Mucosa of rectum (tissue), 2 donors: Measurements from ENCODE around the gene PRICKLE3.
A peak's percentile ranks its signal among the peaks of the same experiment; 100 is the strongest.
"Not testable (repeated sequence)": the region's sequence is repeated elsewhere in the genome, so short reads cannot be mapped to it uniquely, and the experiment has no call there.

Experiments
- H3K27ac ChIP-seq, 2 donors: one replicate each; pipeline ENCODE4 v1.7.0; 2013; ENCODE audit warnings: inconsistent platforms in 2 of 2, low read depth in 2 of 2, low read length in 2 of 2
- H3K27me3 ChIP-seq, 2 donors: one replicate each; pipeline ENCODE4 v1.7.0; 2013; ENCODE audit warnings: low read length in 2 of 2; ENCODE audit not compliant: control insufficient read depth in 2 of 2, insufficient read depth in 2 of 2
- H3K36me3 ChIP-seq, 2 donors: one replicate each; pipeline ENCODE4 v1.7.0; 2013; ENCODE audit warnings: low read length in 2 of 2; ENCODE audit not compliant: control insufficient read depth in 2 of 2, insufficient read depth in 2 of 2
- H3K4me1 ChIP-seq, 2 donors: one replicate each; pipeline ENCODE4 v1.7.0; 2013; ENCODE audit warnings: low read length in 2 of 2, mild to moderate bottlenecking in 1 of 2; ENCODE audit not compliant: control insufficient read depth in 2 of 2, insufficient read depth in 2 of 2
- H3K4me3 ChIP-seq, 2 donors: one replicate each; pipeline ENCODE4 v1.7.0; 2013; ENCODE audit warnings: low read length in 2 of 2
- H3K9ac ChIP-seq, 2 donors: one replicate each; pipeline ENCODE4 v1.7.0; 2013; ENCODE audit warnings: low read length in 2 of 2, low read depth in 1 of 2, mild to moderate bottlenecking in 1 of 2
- H3K9me3 ChIP-seq, 2 donors: one replicate each; pipeline ENCODE4 v1.7.0; 2013; ENCODE audit warnings: low read length in 2 of 2; ENCODE audit not compliant: control insufficient read depth in 2 of 2
- donor health status: healthy.
- donor health status: Normal muscosa, but diverticular disease.

The PRICKLE3 gene

DNA sequence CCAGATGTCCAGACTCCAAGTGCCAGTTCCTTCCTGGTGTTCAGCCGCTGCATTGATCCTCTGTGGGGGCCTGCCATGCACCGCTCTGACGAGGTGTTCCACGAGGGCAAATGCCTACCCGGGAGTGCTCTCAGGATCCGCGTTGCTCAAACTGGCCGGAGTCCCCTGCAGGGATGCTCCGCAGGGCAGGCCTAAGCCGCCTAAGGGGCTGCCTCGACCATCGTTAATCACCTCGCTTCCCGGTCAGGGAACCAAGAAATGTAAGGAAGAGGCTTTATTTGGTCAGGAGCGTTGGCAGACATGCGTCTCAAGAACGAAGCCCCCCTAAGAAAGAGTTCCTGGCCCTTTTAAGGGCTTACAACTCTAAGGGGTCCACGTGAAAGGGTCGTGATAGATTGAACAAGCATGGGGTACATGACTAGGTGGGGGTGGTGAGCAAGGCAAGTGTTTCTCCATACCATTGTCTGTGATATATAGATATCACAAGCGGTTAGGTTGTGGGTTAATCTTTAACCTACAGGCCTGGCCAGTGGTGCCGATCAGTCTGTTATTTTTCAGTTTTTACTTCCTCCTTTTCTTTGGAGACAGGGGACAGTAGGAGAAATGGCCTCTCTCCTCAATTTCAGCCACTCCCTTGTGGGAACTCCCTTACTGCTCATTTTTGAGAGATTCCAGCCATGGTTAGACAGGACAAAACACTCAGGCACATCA is 37.6 kb downstream of the PRICKLE3 start:
- H3K4me3 ChIP-seq, H3K9me3 ChIP-seq, H3K4me1 ChIP-seq, H3K9ac ChIP-seq, H3K36me3 ChIP-seq, H3K27me3 ChIP-seq: not testable (repeated sequence)
- peak overlapping the region; percentile 80 to 82 for H3K27ac ChIP-seq

DNA sequence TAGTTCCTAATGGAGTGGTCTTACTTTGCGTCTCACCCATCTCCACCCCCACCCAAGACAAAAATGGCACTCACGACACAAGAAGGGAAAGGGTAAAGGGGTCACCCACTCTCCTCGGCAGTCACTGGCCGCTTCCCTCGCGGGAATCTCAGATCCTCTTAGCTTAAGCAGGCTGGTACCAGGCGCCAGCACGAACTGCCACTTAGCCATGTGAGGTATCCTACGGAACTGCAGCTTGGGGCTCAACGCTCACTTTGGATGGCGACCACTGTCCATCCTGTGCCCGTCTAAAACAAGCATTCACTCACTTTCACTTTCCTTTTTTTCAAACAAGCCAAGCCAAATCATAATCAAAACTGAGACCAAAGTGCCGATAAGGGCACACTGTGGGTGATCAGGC is 38.2 kb downstream of the PRICKLE3 start:
- H3K9me3 ChIP-seq: no peaks in the 10 kb centered on the region
- H3K36me3 ChIP-seq: no peaks in the 10 kb centered on the region
- no peak overlapping the region for H3K9ac ChIP-seq
- peaks cover 0 to 3% of the 10 kb centered on the region in 2 donors for H3K27me3 ChIP-seq
- no peak overlapping the region for H3K4me3 ChIP-seq
- peak overlapping the region; percentile 80 to 82 for H3K27ac ChIP-seq
- H3K4me1 ChIP-seq: peaks cover 0 to 6% of the 10 kb centered on the region in 2 donors

DNA sequence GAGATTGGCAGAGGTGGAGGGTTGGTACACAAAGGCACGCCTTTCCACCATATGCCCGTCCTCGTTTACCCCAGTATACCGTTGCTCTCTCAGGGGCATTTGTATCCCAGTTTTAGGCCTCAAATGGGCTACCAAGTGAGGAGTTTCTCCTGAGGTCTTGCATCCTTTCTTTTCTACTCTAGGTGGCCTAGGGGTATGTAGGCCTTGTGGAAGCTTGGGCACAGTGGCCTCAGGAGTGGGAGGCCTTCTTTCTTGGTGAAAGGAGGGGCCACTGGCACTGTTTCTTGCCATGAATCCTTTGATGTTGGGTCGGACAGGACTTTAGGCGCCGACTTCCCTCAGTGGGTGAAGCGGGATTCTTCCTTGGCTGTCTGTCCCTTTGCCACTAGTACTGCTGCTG is 38.9 kb downstream of the PRICKLE3 start:
- H3K9me3 ChIP-seq: no peaks in the 10 kb centered on the region
- H3K4me1 ChIP-seq: peaks cover 0 to 6% of the 10 kb centered on the region in 2 donors
- peaks cover 0 to 3% of the 10 kb centered on the region in 2 donors for H3K27me3 ChIP-seq
- H3K9ac ChIP-seq: no peak overlapping the region
- no peak overlapping the region for H3K27ac ChIP-seq
- H3K36me3 ChIP-seq: no peaks in the 10 kb centered on the region
- H3K4me3 ChIP-seq: no peak overlapping the region

DNA sequence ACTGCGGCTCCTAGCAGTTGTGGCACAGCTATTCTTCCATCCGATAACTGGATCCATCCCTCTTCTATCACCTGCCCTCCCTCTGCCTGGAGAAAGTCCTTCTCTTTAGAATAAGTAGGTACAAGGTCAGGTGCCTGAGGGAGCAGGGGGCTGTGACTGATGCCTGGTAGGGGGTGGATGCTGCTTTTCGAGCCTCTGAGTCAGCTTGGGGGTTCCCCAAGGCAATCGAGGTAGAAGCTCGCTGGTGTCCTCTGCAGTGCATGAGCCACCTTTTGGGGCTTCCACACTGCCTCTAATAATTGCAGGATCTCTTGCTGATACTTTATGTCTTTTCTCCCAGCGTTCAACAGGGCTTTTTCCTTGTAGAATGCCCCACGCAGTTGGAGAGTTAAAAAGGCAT is 43.0 kb downstream of the PRICKLE3 start:
- H3K27ac ChIP-seq, H3K4me3 ChIP-seq, H3K9ac ChIP-seq, H3K27me3 ChIP-seq, H3K36me3 ChIP-seq, H3K4me1 ChIP-seq: not testable (repeated sequence)
- peaks cover 16 to 23% of the 10 kb centered on the region in 2 donors for H3K9me3 ChIP-seq

DNA sequence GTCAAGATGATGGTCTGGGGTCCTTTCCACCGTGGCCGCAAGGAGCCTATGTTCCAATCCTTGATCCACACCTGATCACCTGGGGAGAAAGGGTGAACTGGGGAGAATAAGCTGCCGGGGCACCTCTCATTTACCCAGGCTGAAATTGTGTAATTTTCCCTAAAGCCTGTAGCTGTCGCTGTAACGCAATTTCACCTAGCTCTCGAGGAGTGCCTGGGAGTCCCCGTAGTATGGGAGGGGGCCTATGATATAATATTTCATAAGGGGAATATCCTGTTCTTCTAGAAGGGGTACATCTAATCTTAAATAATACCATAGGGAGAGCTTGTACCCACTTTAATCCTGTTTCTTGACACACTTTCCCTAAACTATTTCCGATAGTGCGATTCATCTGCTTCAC is 43.9 kb downstream of the PRICKLE3 start:
- not testable (repeated sequence) for H3K27me3 ChIP-seq, H3K4me1 ChIP-seq, H3K4me3 ChIP-seq, H3K36me3 ChIP-seq, H3K27ac ChIP-seq, H3K9ac ChIP-seq
- H3K9me3 ChIP-seq: peaks cover 16 to 23% of the 10 kb centered on the region in 2 donors

DNA sequence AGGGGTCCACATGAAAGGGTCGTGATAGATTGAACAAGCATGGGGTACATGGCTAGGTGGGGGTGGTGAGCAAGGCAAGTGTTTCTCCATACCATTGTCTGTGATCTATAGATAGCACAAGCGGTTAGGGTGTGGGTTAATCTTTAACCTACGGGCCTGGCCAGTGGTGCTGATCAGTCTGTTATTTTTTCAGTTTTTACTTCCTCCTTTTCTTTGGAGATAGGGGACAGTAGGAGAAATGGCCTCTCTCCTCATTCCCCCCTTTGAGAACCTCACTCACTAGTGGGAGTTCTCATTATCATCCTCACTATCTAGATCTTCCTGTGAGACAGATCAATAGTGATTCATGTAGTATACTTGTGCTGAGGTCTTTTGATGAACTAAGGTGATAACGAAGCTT is 46.5 kb downstream of the PRICKLE3 start:
- Histone ChIP-seq H3K9ac (no peak overlapping the region), H3K4me1 (no peaks in the 10 kb centered on the region), H3K27ac (no peak overlapping the region), H3K27me3 (no peaks in the 10 kb centered on the region), H3K4me3 (no peak overlapping the region), H3K36me3 (no peaks in the 10 kb centered on the region), H3K9me3 (peaks cover 16 to 23% of the 10 kb centered on the region in 2 donors)

DNA sequence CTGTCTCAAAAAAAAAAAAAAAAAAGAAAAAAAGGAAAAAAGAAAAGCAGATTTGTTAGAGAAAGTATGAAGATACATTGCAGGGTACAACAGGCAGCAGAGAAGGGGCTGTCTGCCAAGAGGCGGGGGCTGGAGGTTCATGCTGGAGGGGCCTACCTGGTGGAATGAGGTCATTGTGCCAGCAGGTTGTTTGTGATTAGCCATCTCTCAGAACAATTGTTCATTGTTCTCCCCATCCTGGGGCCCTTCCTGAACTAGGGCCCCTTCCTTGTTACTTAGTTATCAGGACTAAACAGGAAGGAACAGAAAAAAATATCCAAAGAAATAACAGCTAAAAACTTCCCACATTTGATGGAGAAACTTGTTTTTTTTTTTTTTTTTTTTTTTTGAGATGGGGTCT is 48.7 kb downstream of the PRICKLE3 start:
- H3K9ac ChIP-seq: no peak overlapping the region
- H3K9me3 ChIP-seq: peaks cover 16 to 23% of the 10 kb centered on the region in 2 donors
- H3K4me1 ChIP-seq: no peaks in the 10 kb centered on the region
- H3K27ac ChIP-seq: no peak overlapping the region
- H3K27me3 ChIP-seq: no peaks in the 10 kb centered on the region
- no peak overlapping the region for H3K4me3 ChIP-seq
- H3K36me3 ChIP-seq: no peaks in the 10 kb centered on the region

DNA sequence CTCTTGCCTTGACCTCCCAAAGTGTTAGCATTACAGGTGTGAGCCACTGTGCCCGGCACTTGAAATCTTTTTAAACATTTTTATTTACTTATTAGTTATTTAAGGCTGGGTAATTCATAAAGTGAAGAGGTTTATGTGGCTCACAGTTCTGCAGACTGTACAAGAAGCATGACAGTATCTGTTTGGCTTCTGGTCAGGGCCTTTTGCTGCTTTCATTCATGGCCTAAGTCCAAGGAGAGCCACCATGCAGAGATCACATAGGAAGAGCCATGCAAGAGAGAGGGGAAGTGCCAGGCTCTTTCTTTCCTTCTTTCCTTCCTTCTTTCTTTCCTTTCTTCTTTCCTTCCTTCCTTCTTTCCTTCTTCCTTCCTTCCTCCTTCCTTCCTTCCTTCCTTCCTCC is 52.4 kb downstream of the PRICKLE3 start:
- H3K36me3 ChIP-seq: no peaks in the 10 kb centered on the region
- no peak overlapping the region for H3K9ac ChIP-seq
- no peak overlapping the region for H3K27ac ChIP-seq
- no peak overlapping the region for H3K4me3 ChIP-seq
- H3K9me3 ChIP-seq: peaks cover 0 to under 1% of the 10 kb centered on the region in 2 donors
- no peaks in the 10 kb centered on the region for H3K27me3 ChIP-seq
- no peaks in the 10 kb centered on the region for H3K4me1 ChIP-seq

DNA sequence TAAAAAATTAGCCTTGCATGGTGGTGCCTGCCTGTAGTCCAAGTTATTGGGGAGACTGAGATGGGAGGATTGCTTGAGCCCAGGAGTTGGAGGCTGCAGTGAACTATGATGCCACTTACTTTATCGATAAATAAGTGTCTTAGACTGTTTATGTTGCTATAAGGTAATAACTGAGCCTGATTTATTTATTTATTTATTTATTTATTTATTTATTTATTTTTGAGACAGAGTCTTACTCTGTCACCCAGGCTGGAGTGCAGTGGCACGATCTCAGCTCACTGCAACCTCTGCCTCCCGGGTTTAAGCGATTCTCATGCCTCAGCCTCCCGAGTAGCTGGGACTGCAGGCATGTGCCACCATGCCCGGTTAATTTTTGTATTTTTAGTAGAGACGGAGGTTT is 53.9 kb downstream of the PRICKLE3 start:
- not testable (repeated sequence) for H3K27ac ChIP-seq, H3K9ac ChIP-seq, H3K36me3 ChIP-seq, H3K4me1 ChIP-seq, H3K4me3 ChIP-seq, H3K9me3 ChIP-seq, H3K27me3 ChIP-seq

DNA sequence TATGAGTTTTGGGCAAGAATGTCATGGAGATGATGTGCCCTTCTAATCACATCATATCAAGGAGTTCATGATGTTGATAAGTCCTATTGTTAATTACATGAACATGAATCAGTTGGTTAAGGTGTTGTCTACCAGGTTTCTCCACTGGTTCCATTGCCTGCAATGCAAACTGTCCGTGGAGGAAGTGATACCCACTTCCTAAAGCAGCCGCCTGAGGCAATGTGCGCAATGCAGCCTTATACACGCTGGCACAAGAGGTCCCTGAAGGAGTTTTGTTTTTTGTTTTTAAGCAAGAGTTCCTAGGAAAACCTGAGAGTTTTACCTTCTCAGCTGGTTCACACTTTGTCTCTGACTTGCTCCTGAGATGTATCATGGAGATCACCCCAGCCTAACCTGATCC is 56.7 kb downstream of the PRICKLE3 start:
- no peaks in the 10 kb centered on the region for H3K9me3 ChIP-seq
- H3K27ac ChIP-seq: no peak overlapping the region
- H3K27me3 ChIP-seq: no peaks in the 10 kb centered on the region

More for the DNA sequence above, 56.7 kb downstream of the PRICKLE3 start:
- Histone ChIP-seq H3K36me3 (no peaks in the 10 kb centered on the region), H3K4me3 (no peak overlapping the region), H3K4me1 (no peaks in the 10 kb centered on the region), H3K9ac (no peak overlapping the region)
